Liver (tissue), 9 donors: Measurements from ENCODE around the gene FBXW11. TPM values are rescaled to one million over a fixed set of nuclear protein-coding genes. Genes with fewer than 3 reads are reported as not detected.

Experiments
- DNase-seq: peaks from one replicate; pipeline ENCODE4 v3.0.0-alpha.2; 2017; ENCODE audit warnings: low spot score
- H3K27ac ChIP-seq, 2 donors: one replicate each; pipeline ENCODE4 v1.7.0; 2013; ENCODE audit warnings: inconsistent platforms in 2 of 2, low read length in 2 of 2, control low read depth in 1 of 2, low read depth in 1 of 2, mild to moderate bottlenecking in 1 of 2
- H3K27me3 ChIP-seq, 4 donors: one replicate each; pipeline versions ENCODE4 v1.6.1 to v1.7.0; 2013; ENCODE audit warnings: low read length in 3 of 4, inconsistent platforms in 1 of 4, mild to moderate bottlenecking in 1 of 4, moderate library complexity in 1 of 4; ENCODE audit not compliant: control insufficient read depth in 4 of 4, insufficient read depth in 4 of 4
- H3K36me3 ChIP-seq, 4 donors: one replicate each; pipeline versions ENCODE4 v1.6.1 to v1.7.0; 2013; ENCODE audit warnings: low read length in 3 of 4, mild to moderate bottlenecking in 3 of 4, low read depth in 1 of 4, moderate library complexity in 1 of 4; ENCODE audit not compliant: control insufficient read depth in 4 of 4, insufficient read depth in 3 of 4
- H3K4me1 ChIP-seq, 4 donors: one replicate each; pipeline versions ENCODE4 v1.6.1 to v1.7.0; 2013; ENCODE audit warnings: low read length in 3 of 4, mild to moderate bottlenecking in 3 of 4, moderate library complexity in 1 of 4; ENCODE audit not compliant: control insufficient read depth in 4 of 4, insufficient read depth in 4 of 4
- H3K4me3 ChIP-seq, 3 donors: one replicate each; pipeline versions ENCODE4 v1.6.1 to v1.7.0; 2013; ENCODE audit warnings: low read length in 3 of 3, control low read depth in 1 of 3, low read depth in 1 of 3, mild to moderate bottlenecking in 1 of 3
- H3K9ac ChIP-seq, 2 donors: one replicate each; pipeline ENCODE4 v1.7.0; 2013; ENCODE audit warnings: low read length in 2 of 2, mild to moderate bottlenecking in 2 of 2, moderate library complexity in 2 of 2, control low read depth in 1 of 2, low read depth in 1 of 2
- H3K9me3 ChIP-seq, 4 donors: one replicate each; pipeline versions ENCODE4 v1.6.1 to v1.7.0; 2013; ENCODE audit warnings: low read length in 3 of 4; ENCODE audit not compliant: control insufficient read depth in 4 of 4
- EGR1 ChIP-seq, 2 donors: IDR thresholded peaks; 2 replicates each; pipeline ENCODE4 v1.6.1; 2016 to 2018; ENCODE audit warnings: antibody characterized with exemption in 2 of 2, low read depth in 2 of 2
- FOXA2 ChIP-seq: IDR thresholded peaks from 2 replicates; pipeline ENCODE4 v1.6.1; 2016; ENCODE audit warnings: antibody characterized with exemption
- GABPA ChIP-seq, 2 donors: IDR thresholded peaks in 1 of 2; conservative IDR thresholded peaks in 1 of 2; 2 replicates each; pipeline ENCODE4 v1.6.1; 2016; ENCODE audit warnings: antibody characterized with exemption in 2 of 2, mild to moderate bottlenecking in 1 of 2, moderate library complexity in 1 of 2
- RAD21 ChIP-seq, 2 donors: IDR thresholded peaks; 2 replicates each; pipeline ENCODE4 v1.6.1; 2016; ENCODE audit warnings: antibody characterized with exemption in 2 of 2, mild to moderate bottlenecking in 2 of 2
- SP1 ChIP-seq: IDR thresholded peaks from 2 replicates; pipeline ENCODE4 v1.6.1; 2018; ENCODE audit warnings: antibody characterized with exemption, mild to moderate bottlenecking
- TAF1 ChIP-seq: conservative IDR thresholded peaks from 2 replicates; pipeline ENCODE4 v1.6.1; 2016; ENCODE audit warnings: antibody characterized with exemption, mild to moderate bottlenecking
- WGBS: extraction: QIAGEN DNeasy Blood & Tissue Kit; methylation state at CpG from one replicate; pipeline ENCODE4 v1.1.7; 2013; 5-methylcytosine and 5-hydroxymethylcytosine counted together
- polyA plus RNA-seq, 2 donors: library from polyadenylated mRNA; stranded (reverse) in 1 of 2; unstranded in 1 of 2; fragments of 200-250 nt in 1 of 2; fragments of >200 nt in 1 of 2; fragmentation: Nextera tagmentation in 1 of 2; extraction: Ambion mirVana in 1 of 2; gene quantifications; one replicate each; pipeline versions ENCODE4 v1.2.1 to v1.2.3, GENCODE V29; 2013 to 2015
- total RNA-seq, 2 donors: library from RNA; depleted of rRNA; stranded (reverse); fragments of >200 nt; gene quantifications; one replicate each; pipeline ENCODE4 v1.2.3, GENCODE V29; 2014
- TF ChIP-seq, protein P1 (sequence below): IDR thresholded peaks from 2 replicates; pipeline ENCODE4 v1.6.1; 2016; ENCODE audit warnings: antibody characterized with exemption, mild to moderate bottlenecking
- TF ChIP-seq, protein P2 (sequence below): IDR thresholded peaks from 2 replicates; pipeline ENCODE4 v1.6.1; 2016; ENCODE audit warnings: antibody characterized with exemption
- donor health status: healthy.
- donor health status: healthy.
- donor health status: healthy.
- donor health status: healthy.
- donor health status: healthy.

Gene FBXW11
- total and polyA plus RNA-seq, 4 donors: 11.2 to 37.5 (median 22.0) TPM

DNA sequence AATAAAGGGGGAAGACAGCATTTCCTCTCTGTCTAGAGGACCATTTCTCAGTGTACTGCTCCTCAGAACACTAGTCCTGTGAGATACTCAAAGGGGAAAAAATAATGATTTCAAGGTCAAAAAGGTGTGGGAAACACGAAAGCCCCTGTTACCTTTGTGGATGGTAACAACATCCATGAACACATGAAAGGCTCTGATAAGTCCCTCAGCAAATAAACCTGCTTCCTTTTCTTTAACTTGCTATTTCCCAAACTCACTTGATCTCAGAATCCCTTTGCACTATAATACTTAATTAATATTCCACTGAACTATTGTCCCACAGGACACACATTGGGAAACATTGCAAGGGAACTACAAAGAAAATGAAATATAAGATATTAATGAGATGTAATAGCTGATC, 155.2 kb downstream of the FBXW11 start:
- Histone ChIP-seq H3K9ac (no peak overlapping the region), H3K4me3 (no peak overlapping the region), H3K4me1 (no peaks in the 10 kb centered on the region), H3K27ac (no peak overlapping the region), H3K9me3 (no peaks in the 10 kb centered on the region), H3K36me3 (no peaks in the 10 kb centered on the region), H3K27me3 (no peaks in the 10 kb centered on the region)
- 70% methylated on average over 1 of the region's 1 CpG for WGBS
- TF ChIP-seq RAD21 (IDR thresholded peaks at IDR 0.05) (no peak), EGR1 (IDR thresholded peaks at IDR 0.05; ENCODE audit: low read depth in 2 of 2) (no peak), SP1 (no peak), FOXA2 (no peak), TAF1 (no peak), GABPA (IDR thresholded peaks at IDR 0.05 in 1 of 2, conservative IDR thresholded peaks at IDR 0.05 in 1 of 2) (no peak)
- TF ChIP-seq, protein P1, sequence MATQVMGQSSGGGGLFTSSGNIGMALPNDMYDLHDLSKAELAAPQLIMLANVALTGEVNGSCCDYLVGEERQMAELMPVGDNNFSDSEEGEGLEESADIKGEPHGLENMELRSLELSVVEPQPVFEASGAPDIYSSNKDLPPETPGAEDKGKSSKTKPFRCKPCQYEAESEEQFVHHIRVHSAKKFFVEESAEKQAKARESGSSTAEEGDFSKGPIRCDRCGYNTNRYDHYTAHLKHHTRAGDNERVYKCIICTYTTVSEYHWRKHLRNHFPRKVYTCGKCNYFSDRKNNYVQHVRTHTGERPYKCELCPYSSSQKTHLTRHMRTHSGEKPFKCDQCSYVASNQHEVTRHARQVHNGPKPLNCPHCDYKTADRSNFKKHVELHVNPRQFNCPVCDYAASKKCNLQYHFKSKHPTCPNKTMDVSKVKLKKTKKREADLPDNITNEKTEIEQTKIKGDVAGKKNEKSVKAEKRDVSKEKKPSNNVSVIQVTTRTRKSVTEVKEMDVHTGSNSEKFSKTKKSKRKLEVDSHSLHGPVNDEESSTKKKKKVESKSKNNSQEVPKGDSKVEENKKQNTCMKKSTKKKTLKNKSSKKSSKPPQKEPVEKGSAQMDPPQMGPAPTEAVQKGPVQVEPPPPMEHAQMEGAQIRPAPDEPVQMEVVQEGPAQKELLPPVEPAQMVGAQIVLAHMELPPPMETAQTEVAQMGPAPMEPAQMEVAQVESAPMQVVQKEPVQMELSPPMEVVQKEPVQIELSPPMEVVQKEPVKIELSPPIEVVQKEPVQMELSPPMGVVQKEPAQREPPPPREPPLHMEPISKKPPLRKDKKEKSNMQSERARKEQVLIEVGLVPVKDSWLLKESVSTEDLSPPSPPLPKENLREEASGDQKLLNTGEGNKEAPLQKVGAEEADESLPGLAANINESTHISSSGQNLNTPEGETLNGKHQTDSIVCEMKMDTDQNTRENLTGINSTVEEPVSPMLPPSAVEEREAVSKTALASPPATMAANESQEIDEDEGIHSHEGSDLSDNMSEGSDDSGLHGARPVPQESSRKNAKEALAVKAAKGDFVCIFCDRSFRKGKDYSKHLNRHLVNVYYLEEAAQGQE: no peak
- DNase-seq: no peak

DNA sequence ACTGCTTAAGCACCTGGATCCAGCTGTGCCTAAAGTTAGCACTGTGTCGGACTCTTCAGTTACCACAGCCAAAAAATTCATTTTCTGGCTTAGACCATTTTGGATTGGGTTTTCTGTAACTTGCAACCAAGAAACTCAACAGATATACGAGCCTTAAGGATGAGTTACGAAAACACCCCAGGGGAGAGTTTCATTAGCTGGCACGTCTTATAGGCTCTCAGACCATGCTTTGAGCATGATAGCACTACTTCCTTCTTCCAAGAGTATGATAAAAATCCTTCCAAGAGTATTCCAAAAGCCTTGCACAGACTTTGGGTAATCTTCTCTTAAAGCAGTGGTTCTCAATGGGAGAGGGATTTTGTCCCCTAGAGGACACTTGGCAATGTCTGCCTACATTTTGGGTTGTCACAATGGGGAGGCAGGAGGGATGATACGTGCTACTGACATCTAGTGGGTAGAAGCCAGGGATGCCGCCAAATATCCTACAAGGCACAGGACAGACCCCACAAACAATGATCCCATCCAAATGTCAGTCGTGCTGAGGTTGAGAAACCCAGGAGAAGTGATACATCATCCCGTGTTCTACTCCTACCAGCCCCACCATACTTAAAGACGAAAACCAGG, 156.0 kb downstream of the FBXW11 start:
- H3K4me1 ChIP-seq: no peaks in the 10 kb centered on the region
- H3K4me3 ChIP-seq: no peak overlapping the region
- no peak overlapping the region for H3K9ac ChIP-seq
- H3K36me3 ChIP-seq: no peaks in the 10 kb centered on the region
- H3K9me3 ChIP-seq: no peaks in the 10 kb centered on the region
- no peak overlapping the region for H3K27ac ChIP-seq
- 87% methylated on average over 9 of the region's 9 CpGs for WGBS
- no peaks in the 10 kb centered on the region for H3K27me3 ChIP-seq
- DNase-seq: no peak
- TF ChIP-seq RAD21 (IDR thresholded peaks at IDR 0.05) (peak; percentile 34 to 59), SP1 (no peak)
- TF ChIP-seq, protein P2, sequence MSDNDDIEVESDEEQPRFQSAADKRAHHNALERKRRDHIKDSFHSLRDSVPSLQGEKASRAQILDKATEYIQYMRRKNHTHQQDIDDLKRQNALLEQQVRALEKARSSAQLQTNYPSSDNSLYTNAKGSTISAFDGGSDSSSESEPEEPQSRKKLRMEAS: no peak

DNA sequence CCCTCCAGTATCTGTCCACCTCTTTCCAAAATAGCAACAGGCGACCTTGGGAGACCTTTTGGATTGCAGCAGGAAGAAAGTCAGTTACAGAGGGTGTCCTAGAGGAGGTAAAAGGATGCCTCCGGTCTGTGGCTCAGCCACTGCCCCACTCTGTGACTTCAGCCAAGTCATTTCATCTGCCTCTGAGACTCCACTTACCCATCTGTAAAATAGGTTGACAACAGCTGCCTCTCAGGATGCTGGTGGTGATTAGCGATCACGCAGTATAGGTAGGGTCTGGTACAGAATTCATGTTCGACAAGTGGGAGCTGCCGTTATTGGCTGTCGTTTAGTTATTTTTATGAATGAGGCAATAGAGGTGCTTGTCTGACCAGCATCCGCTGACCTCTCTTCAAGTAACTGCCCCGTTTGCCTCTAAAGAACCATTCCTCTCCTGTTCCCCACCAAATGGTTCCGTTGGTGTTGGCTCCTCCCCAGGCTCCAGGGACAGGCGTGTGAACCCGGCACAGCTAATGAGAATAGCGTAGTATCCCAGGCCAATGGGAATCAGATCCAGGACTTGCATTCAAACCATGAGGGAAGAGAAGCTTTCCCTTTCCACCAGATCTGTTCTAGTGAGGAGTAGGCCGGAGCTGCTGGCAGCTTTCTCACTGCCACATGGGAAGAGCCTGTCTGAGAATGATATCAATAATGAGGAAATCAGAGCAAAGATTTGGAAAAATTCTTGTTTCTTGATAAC, 156.7 kb downstream of the FBXW11 start:
- no peak overlapping the region for H3K9ac ChIP-seq
- WGBS: 92% methylated on average over 14 of the region's 14 CpGs
- H3K4me3 ChIP-seq: no peak overlapping the region
- no peak overlapping the region for H3K27ac ChIP-seq
- H3K9me3 ChIP-seq: no peaks in the 10 kb centered on the region
- H3K27me3 ChIP-seq: no peaks in the 10 kb centered on the region
- TF ChIP-seq RAD21 (IDR thresholded peaks at IDR 0.05): no peak
- no peaks in the 10 kb centered on the region for H3K36me3 ChIP-seq
- no peak for DNase-seq
- H3K4me1 ChIP-seq: no peaks in the 10 kb centered on the region
